ENCODE measurements around the gene CKAP5.

Gene CKAP5

GRCh38 chr11:46845740-46846509 is at the start of gene CKAP5:
TSS of gene CKAP5 (minus strand) at chr11:46846280. CDS start at chr11:46821231, 25,049 bp downstream.
- in situ Hi-C loops (cut with MboI; ENCODE audit: low sequenced_read_pairs): no loop called here

- in situ Hi-C loops (cut with MboI; ENCODE audit: low sequenced_read_pairs): loop anchor here (25.0 kb wide), 1 partner anchor 266 kb away; no protein-coding TSS in a partner anchor
These were observed 49.7 kb upstream of the CKAP5 start for GRCh38 chr11:46895821-46896220.

- in situ Hi-C loops (cut with MboI; ENCODE audit: low sequenced_read_pairs): loop anchor here (25.0 kb wide), 1 partner anchor 267 kb away; no protein-coding TSS in a partner anchor
These were observed 48.9 kb upstream of the CKAP5 start for GRCh38 chr11:46894961-46895360.

- in situ Hi-C loops (cut with MboI; ENCODE audit: low sequenced_read_pairs): loop anchor here (25.0 kb wide), 1 partner anchor 268 kb away; no protein-coding TSS in a partner anchor
These were observed 48.4 kb upstream of the CKAP5 start for GRCh38 chr11:46894506-46894905.

- in situ Hi-C loops (cut with MboI; ENCODE audit: low sequenced_read_pairs): loop anchor here (25.0 kb wide), 1 partner anchor 269 kb away; no protein-coding TSS in a partner anchor
These were observed 46.8 kb upstream of the CKAP5 start for GRCh38 chr11:46892838-46893237.

GRCh38 chr11:46892109-46892508 is 46.0 kb upstream of the CKAP5 start:
- in situ Hi-C loops (cut with MboI; ENCODE audit: low sequenced_read_pairs): loop anchor here (25.0 kb wide), 1 partner anchor 270 kb away; no protein-coding TSS in a partner anchor

- in situ Hi-C loops (cut with MboI; ENCODE audit: low sequenced_read_pairs): loop anchor here (25.0 kb wide), 1 partner anchor 272 kb away; no protein-coding TSS in a partner anchor
These were observed 44.6 kb upstream of the CKAP5 start for GRCh38 chr11:46890665-46891064.

- in situ Hi-C loops (cut with MboI; ENCODE audit: low sequenced_read_pairs): loop anchor here (25.0 kb wide), 1 partner anchor 272 kb away; no protein-coding TSS in a partner anchor
These were observed 43.8 kb upstream of the CKAP5 start for GRCh38 chr11:46889689-46890475.

- in situ Hi-C loops (cut with MboI; ENCODE audit: low sequenced_read_pairs): loop anchor here (25.0 kb wide), 1 partner anchor 273 kb away; no protein-coding TSS in a partner anchor
These were observed 43.2 kb upstream of the CKAP5 start for GRCh38 chr11:46889251-46889650.

GRCh38 chr11:46888636-46889035 is 42.6 kb upstream of the CKAP5 start:
- in situ Hi-C loops (cut with MboI; ENCODE audit: low sequenced_read_pairs): loop anchor here (25.0 kb wide), 1 partner anchor 274 kb away; no protein-coding TSS in a partner anchor

GRCh38 chr11:46886211-46886610 is 40.1 kb upstream of the CKAP5 start:
- in situ Hi-C loops (cut with MboI; ENCODE audit: low sequenced_read_pairs): loop anchor here (25.0 kb wide), 1 partner anchor 276 kb away; no protein-coding TSS in a partner anchor

GRCh38 chr11:46879056-46879585 is 33.0 kb upstream of the CKAP5 start:
- in situ Hi-C loops (cut with MboI; ENCODE audit: low sequenced_read_pairs): loop anchor here (25.0 kb wide), 1 partner anchor 283 kb away; no protein-coding TSS in a partner anchor

- in situ Hi-C loops (cut with MboI; ENCODE audit: low sequenced_read_pairs): loop anchor here (25.0 kb wide), 1 partner anchor 285 kb away; no protein-coding TSS in a partner anchor
These were observed 31.5 kb upstream of the CKAP5 start for GRCh38 chr11:46877580-46877979.

- in situ Hi-C loops (cut with MboI; ENCODE audit: low sequenced_read_pairs): loop anchor here (25.0 kb wide), 1 partner anchor 286 kb away; no protein-coding TSS in a partner anchor
These were observed 30.4 kb upstream of the CKAP5 start for GRCh38 chr11:46876471-46876870.

GRCh38 chr11:46874586-46874985 is 28.5 kb upstream of the CKAP5 start:
- in situ Hi-C loops (cut with MboI; ENCODE audit: low sequenced_read_pairs): no loop called here

GRCh38 chr11:46868912-46869311 is 22.8 kb upstream of the CKAP5 start:
- in situ Hi-C loops (cut with MboI; ENCODE audit: low sequenced_read_pairs): no loop called here

GRCh38 chr11:46865340-46865739 is 19.3 kb upstream of the CKAP5 start:
- in situ Hi-C loops (cut with MboI; ENCODE audit: low sequenced_read_pairs): no loop called here

GRCh38 chr11:46860218-46860617 is 14.1 kb upstream of the CKAP5 start:
- in situ Hi-C loops (cut with MboI; ENCODE audit: low sequenced_read_pairs): no loop called here

GRCh38 chr11:46858920-46859546 is 13.0 kb upstream of the CKAP5 start:
- in situ Hi-C loops (cut with MboI; ENCODE audit: low sequenced_read_pairs): no loop called here

GRCh38 chr11:46857666-46858065 is 11.6 kb upstream of the CKAP5 start:
- in situ Hi-C loops (cut with MboI; ENCODE audit: low sequenced_read_pairs): no loop called here
